ENCODE data around the gene ZNF511. TPM values are rescaled to one million over a fixed set of nuclear protein-coding genes. Genes with fewer than 3 reads are reported as not detected.

The ZNF511 gene
- total RNA-seq, 2 experiments from 2014 or later = 58.0 to 60.1 TPM

DNA sequence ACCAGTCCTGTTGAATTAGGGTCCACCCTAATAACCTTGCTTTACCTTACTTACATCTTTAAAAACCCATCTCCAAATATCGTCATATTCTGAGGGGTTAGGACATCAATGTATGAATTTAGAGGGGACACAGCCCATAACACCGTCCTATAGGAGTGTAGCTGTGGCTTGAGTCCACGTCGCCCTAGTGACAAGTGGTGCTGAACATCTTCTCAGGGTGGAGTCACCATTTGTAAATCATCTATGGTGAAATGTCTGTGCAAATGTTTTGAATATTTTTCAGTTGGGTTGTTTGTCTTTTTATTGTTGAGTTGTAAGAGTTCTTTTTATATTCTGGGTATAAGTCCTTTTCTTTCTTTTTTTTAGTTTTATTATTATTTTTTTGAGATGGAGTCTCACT lies 33.3 kb downstream of the ZNF511 start:
- ATAC-seq (no peak), DNase-seq (no peak)
- TF ChIP-seq, protein P1, sequence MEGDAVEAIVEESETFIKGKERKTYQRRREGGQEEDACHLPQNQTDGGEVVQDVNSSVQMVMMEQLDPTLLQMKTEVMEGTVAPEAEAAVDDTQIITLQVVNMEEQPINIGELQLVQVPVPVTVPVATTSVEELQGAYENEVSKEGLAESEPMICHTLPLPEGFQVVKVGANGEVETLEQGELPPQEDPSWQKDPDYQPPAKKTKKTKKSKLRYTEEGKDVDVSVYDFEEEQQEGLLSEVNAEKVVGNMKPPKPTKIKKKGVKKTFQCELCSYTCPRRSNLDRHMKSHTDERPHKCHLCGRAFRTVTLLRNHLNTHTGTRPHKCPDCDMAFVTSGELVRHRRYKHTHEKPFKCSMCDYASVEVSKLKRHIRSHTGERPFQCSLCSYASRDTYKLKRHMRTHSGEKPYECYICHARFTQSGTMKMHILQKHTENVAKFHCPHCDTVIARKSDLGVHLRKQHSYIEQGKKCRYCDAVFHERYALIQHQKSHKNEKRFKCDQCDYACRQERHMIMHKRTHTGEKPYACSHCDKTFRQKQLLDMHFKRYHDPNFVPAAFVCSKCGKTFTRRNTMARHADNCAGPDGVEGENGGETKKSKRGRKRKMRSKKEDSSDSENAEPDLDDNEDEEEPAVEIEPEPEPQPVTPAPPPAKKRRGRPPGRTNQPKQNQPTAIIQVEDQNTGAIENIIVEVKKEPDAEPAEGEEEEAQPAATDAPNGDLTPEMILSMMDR (IDR thresholded peaks at IDR 0.05) = no peak
- POLR2A ChIA-PET = no interaction called here
- Mint-ChIP-seq H3K27ac (no peak overlapping the region), H3K9me3 (no peaks in the 10 kb centered on the region), H3K36me3 (ENCODE audit: low read depth) (no peaks in the 10 kb centered on the region), H3K4me3 (no peak overlapping the region), H3K27me3 (peaks cover 29% of the 10 kb centered on the region), H3K4me1 (ENCODE audit: low read depth) (peaks cover 4% of the 10 kb centered on the region)
- CTCF ChIA-PET = interaction anchor here (0.9 kb wide), 2 partner anchors 12 to 34 kb away, joined by 3 read pairs; no protein-coding TSS in a partner anchor
- intact Hi-C loops (cut with micrococcal nuclease) = no loop called here

DNA sequence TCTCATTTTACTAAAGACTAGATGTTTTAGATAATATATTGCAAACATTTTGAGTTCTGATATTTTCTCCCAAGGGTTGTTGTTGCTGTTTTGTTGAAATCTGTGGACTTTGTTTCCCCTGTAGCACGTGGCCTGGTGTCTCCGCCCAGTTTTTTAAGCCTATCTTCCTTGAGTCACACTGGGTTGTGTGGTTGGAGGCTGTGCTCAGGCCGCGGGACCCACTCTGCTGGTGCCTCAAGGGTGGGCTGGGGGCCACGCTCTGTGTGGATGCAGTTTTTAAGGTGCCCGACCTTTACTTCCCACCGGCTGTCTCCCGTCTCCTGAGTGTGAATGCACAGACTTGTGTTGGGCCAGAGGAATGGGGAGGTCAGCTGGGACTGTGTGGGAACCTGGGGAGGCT lies 34.2 kb downstream of the ZNF511 start:
- TF ChIP-seq, protein P1 (IDR thresholded peaks at IDR 0.05) = no peak
- no peaks in the 10 kb centered on the region for H3K36me3 Mint-ChIP-seq (ENCODE audit: low read depth)
- DNase-seq (no peak), ATAC-seq (no peak)
- no peaks in the 10 kb centered on the region for H3K9me3 Mint-ChIP-seq
- H3K27ac Mint-ChIP-seq = no peak overlapping the region
- intact Hi-C loops (cut with micrococcal nuclease) = no loop called here
- H3K4me3 Mint-ChIP-seq = no peak overlapping the region
- peaks cover 30% of the 10 kb centered on the region for H3K27me3 Mint-ChIP-seq
- peaks cover 4% of the 10 kb centered on the region for H3K4me1 Mint-ChIP-seq (ENCODE audit: low read depth)
- ChIA-PET POLR2A (no interaction called here), CTCF (interaction anchor here (2.9 kb wide), 1 partner anchor 13 kb away, joined by 14 read pairs; no protein-coding TSS in a partner anchor)

DNA sequence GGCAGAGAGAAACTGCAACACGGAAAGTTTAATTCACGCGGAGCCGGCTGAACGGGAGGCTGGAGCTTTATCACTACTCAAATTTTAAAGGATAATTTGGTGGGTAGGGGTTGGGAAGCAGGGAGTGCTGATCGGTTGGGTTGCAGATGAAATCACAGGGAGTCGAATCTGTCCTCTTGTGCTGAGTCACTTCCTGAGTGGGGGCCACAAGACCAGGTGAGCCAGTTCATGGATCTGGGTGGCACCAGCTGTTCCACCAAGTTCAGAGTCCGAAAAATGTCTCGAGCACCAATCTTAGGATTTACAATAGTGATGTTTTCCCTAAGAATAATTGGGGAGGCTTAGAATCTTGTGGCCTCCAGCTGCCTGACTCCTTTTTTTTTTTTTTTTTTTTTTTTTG lies 34.8 kb downstream of the ZNF511 start:
- no peaks in the 10 kb centered on the region for H3K36me3 Mint-ChIP-seq (ENCODE audit: low read depth)
- ChIA-PET CTCF (interaction anchor here (2.9 kb wide), 1 partner anchor 14 kb away, joined by 14 read pairs; no protein-coding TSS in a partner anchor), POLR2A (no interaction called here)
- peaks cover 4% of the 10 kb centered on the region for H3K4me1 Mint-ChIP-seq (ENCODE audit: low read depth)
- H3K4me3 Mint-ChIP-seq = no peak overlapping the region
- intact Hi-C loops (cut with micrococcal nuclease) = no loop called here
- H3K27me3 Mint-ChIP-seq = peaks cover 30% of the 10 kb centered on the region
- H3K27ac Mint-ChIP-seq = no peak overlapping the region
- ATAC-seq (no peak), DNase-seq (no peak)
- TF ChIP-seq, protein P1 (IDR thresholded peaks at IDR 0.05) = no peak
- no peaks in the 10 kb centered on the region for H3K9me3 Mint-ChIP-seq

DNA sequence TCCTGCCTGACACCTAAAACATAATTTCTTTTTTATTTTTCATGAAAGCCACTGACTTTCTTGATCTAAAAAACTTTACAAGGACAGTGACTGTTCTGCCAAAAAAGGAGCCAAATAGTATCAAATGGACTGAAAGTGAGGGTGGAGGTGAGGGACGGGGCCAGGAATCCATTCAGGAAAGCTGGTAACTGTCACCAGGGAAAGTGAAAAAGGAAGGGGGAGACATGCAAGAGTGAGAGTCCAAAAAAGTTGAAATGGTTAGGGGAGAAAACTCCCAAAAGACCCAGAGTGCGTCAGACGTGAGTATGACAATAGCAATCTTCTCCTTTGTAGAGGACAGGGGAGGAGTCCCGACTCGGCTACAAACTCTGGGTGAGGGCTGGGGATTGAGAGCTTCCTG lies 35.5 kb downstream of the ZNF511 start:
- ChIA-PET POLR2A (no interaction called here), CTCF (interaction anchor here (2.9 kb wide), 1 partner anchor 14 kb away, joined by 14 read pairs; no protein-coding TSS in a partner anchor)
- TF ChIP-seq, protein P1 (IDR thresholded peaks at IDR 0.05) = no peak
- H3K9me3 Mint-ChIP-seq = no peaks in the 10 kb centered on the region
- ATAC-seq (no peak), DNase-seq (no peak)
- H3K4me1 Mint-ChIP-seq (ENCODE audit: low read depth) = peaks cover 6% of the 10 kb centered on the region
- no peaks in the 10 kb centered on the region for H3K36me3 Mint-ChIP-seq (ENCODE audit: low read depth)
- intact Hi-C loops (cut with micrococcal nuclease) = no loop called here
- H3K27ac Mint-ChIP-seq = no peak overlapping the region
- no peak overlapping the region for H3K4me3 Mint-ChIP-seq
- H3K27me3 Mint-ChIP-seq = peaks cover 32% of the 10 kb centered on the region

DNA sequence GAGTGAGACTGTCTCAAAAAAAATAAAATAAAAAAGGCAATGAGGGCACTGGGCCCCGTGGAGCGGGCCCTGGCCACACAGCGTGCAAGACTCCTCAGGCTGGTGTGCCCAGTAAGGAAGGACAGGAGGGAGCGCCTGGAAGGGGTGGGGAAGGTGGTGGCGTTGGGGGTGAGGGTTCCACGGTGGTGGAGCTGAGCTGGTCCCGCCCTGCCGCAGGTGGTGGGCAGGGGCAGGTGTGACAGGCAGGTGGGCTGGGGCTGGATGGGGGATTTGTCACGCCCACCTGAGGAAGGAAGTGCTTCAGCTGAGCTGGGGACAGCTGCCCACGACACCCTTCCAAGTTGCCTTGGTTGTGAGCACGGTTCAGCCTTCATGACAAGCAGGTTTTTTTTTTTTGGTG lies 37.7 kb downstream of the ZNF511 start:
- peaks cover 7% of the 10 kb centered on the region for H3K4me1 Mint-ChIP-seq (ENCODE audit: low read depth)
- no peaks in the 10 kb centered on the region for H3K9me3 Mint-ChIP-seq
- H3K27me3 Mint-ChIP-seq = peaks cover 34% of the 10 kb centered on the region
- no peak overlapping the region for H3K4me3 Mint-ChIP-seq
- no peak for ATAC-seq
- CTCF ChIA-PET = no interaction called here
- no peaks in the 10 kb centered on the region for H3K36me3 Mint-ChIP-seq (ENCODE audit: low read depth)
- no peak for DNase-seq
- TF ChIP-seq, protein P1 (IDR thresholded peaks at IDR 0.05) = no peak
- H3K27ac Mint-ChIP-seq = no peak overlapping the region
- intact Hi-C loops (cut with micrococcal nuclease) = no loop called here
- POLR2A ChIA-PET = interaction anchor here (2.7 kb wide), 1 partner anchor 11 kb away, joined by 12 read pairs; the partner anchor contains the start of gene FUOM

Data from activated CD8-positive, alpha-beta T cell treated with anti-CD3 and anti-CD28 coated beads for 36 hours (primary cell).